Activated naive CD4-positive, alpha-beta T cell treated with anti-CD3 and anti-CD28 coated beads for 36 hours (primary cell): Measurements from ENCODE around the gene ZFAND3. TPM values are rescaled to one million over a fixed set of nuclear protein-coding genes. Genes with fewer than 3 reads are reported as not detected.

Experiments
- CTCF ChIA-PET: fragments of 350-600 bp; sonication (Branson Sonifier 250); formaldehyde crosslinking; loops from one replicate; lab custom pipeline; 2021; ENCODE audit warnings: antibody characterized with exemption; lab: Charles Lee
- DNase-seq: peaks from one replicate; pipeline ENCODE4 v3.0.0-alpha.2; 2020
- H3K27ac Mint-ChIP-seq: one replicate; pipeline ENCODE4 v1.8.0; 2021; ENCODE audit warnings: mild to moderate bottlenecking, mixed read lengths
- H3K27me3 Mint-ChIP-seq: one replicate; pipeline ENCODE4 v1.8.0; 2021; ENCODE audit warnings: low read depth, mixed read lengths
- H3K36me3 Mint-ChIP-seq: one replicate; pipeline ENCODE4 v1.8.0; 2021; ENCODE audit warnings: low read depth, mixed read lengths
- H3K4me1 Mint-ChIP-seq: one replicate; pipeline ENCODE4 v1.8.0; 2021; ENCODE audit warnings: low read depth, mixed read lengths
- H3K4me3 Mint-ChIP-seq: one replicate; pipeline ENCODE4 v1.8.0; 2021; ENCODE audit warnings: mild to moderate bottlenecking, moderate library complexity, mixed read lengths
- H3K9me3 Mint-ChIP-seq: one replicate; pipeline ENCODE4 v1.8.0; 2021; ENCODE audit warnings: mixed read lengths
- intact Hi-C: fragments of 100-400 bp; cut with micrococcal nuclease; formaldehyde crosslinking; loops from one replicate; pipeline ENCODE4 v1.15.1; 2023
- total RNA-seq, 2 experiments: library from RNA; stranded (reverse); gene quantifications; one replicate each; pipeline ENCODE4 v1.2.3, GENCODE V29; 2021

ZFAND3 gene
- total RNA-seq, 2 experiments from 2014 or later, result 33.6 to 35.3 TPM

DNA sequence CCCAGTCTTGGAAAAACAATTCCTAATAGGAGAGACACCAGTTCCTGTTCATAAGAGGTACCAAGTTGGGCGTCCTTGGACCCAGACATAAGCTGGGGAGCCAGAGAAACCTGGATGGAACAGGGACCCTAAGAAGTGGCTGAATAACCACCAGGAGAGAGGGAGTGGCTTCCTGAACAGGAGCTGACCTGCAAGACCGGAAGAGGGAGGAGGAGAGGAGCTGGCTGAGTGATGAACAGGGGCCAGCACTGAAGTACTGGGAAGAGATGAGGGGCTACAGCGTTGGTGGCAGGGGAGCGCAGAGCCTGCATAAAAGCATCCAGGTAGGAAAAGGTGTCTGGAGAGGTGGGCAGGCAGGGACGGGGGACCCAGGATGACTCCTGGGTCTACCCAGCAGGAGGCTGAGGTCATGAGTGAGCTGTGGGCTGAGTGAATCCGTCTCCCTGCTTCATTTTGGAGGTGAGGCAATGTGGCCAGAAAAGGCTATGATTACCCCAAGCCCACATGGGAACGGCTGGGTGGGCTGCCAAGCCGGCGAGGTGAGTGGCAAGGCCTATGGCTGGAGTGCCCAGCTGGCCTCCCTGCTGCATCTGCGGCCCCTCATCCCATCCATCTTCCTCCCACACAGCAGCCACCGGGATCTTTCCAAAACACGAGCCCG, 34.4 kb upstream of the ZFAND3 start:
- no peak for DNase-seq
- Mint-ChIP-seq H3K4me3 (no peak overlapping the region), H3K27ac (no peak overlapping the region), H3K36me3 (no peaks in the 10 kb centered on the region), H3K4me1 (peaks cover 15% of the 10 kb centered on the region), H3K27me3 (peaks cover 32% of the 10 kb centered on the region), H3K9me3 (no peaks in the 10 kb centered on the region)
- intact Hi-C loops, result no loop called here
- CTCF ChIA-PET, result no interaction called here

GRCh38 chr6:37785663-37786270, 33.8 kb upstream of the ZFAND3 start:
- Mint-ChIP-seq H3K27ac (no peak overlapping the region), H3K4me3 (no peak overlapping the region)
- CTCF ChIA-PET, result no interaction called here

DNA sequence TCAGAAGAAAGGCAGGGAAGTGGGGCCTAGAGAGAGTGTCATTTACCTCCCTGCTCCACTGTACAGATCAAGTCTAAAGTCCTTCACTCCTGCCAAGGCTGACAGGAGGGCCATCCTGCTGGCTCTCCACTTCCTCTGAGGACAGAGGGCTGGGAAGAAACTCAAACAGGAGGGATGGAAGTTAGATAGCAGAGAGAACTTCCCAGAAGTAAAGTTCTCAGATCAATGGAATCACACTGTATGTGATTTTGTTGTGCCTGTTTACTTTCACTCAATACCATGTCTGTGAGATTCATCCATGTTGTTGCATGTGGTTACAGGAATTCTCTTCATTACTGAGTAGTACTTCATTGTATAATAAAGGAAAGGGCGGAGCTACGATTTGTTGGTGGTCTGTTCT, 32.3 kb upstream of the ZFAND3 start:
- Mint-ChIP-seq H3K27ac (no peak overlapping the region), H3K4me1 (peaks cover 26% of the 10 kb centered on the region), H3K4me3 (no peak overlapping the region), H3K36me3 (no peaks in the 10 kb centered on the region), H3K9me3 (no peaks in the 10 kb centered on the region), H3K27me3 (peaks cover 28% of the 10 kb centered on the region)
- CTCF ChIA-PET, result no interaction called here
- no peak for DNase-seq
- intact Hi-C loops, result no loop called here

More at GRCh38 chr6:37785663-37786270, 33.8 kb upstream of the ZFAND3 start:
- H3K4me1 Mint-ChIP-seq, result peaks cover 16% of the 10 kb centered on the region
- no peaks in the 10 kb centered on the region for H3K9me3 Mint-ChIP-seq
- no peak for DNase-seq
- intact Hi-C loops, result no loop called here
- H3K36me3 Mint-ChIP-seq, result no peaks in the 10 kb centered on the region
- H3K27me3 Mint-ChIP-seq, result peaks cover 32% of the 10 kb centered on the region

DNA sequence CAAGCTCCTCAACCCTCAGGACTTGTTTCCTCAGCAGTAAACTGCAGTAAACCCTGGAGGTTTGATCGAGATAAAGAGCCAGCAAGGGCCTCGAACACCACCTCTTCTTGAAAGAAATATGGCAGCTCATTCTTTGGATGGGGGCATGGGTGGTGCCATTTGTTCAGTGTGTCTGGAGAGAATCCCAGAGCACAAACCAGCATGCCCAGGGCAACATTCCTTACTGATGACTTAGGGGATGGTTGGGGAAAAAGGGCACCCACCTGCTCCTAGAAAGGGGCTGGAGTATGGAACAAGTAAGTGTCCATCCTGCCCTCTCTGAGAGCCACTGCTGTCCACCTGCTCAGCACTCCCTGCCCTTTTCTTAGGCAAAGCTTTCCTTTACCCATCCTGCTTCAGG, 31.3 kb upstream of the ZFAND3 start:
- no peak overlapping the region for H3K27ac Mint-ChIP-seq
- CTCF ChIA-PET, result no interaction called here
- no peaks in the 10 kb centered on the region for H3K9me3 Mint-ChIP-seq
- intact Hi-C loops, result no loop called here
- H3K36me3 Mint-ChIP-seq, result no peaks in the 10 kb centered on the region
- no peak for DNase-seq
- peaks cover 20% of the 10 kb centered on the region for H3K4me1 Mint-ChIP-seq
- no peak overlapping the region for H3K4me3 Mint-ChIP-seq
- peaks cover 23% of the 10 kb centered on the region for H3K27me3 Mint-ChIP-seq

GRCh38 chr6:37791156-37791919, 28.2 kb upstream of the ZFAND3 start:
- no peak overlapping the region for H3K27ac Mint-ChIP-seq
- intact Hi-C loops, result loop anchor here (1.0 to 5.0 kb wide), 8 partner anchors 28 to 881 kb away; partner anchors contain the start of gene ZFAND3
- H3K4me1 Mint-ChIP-seq, result peaks cover 11% of the 10 kb centered on the region
- H3K27me3 Mint-ChIP-seq, result no peaks in the 10 kb centered on the region
- peak; percentile 95 for DNase-seq
- no peak overlapping the region for H3K4me3 Mint-ChIP-seq
- no peaks in the 10 kb centered on the region for H3K36me3 Mint-ChIP-seq
- H3K9me3 Mint-ChIP-seq, result no peaks in the 10 kb centered on the region
- CTCF ChIA-PET, result interaction anchor here (0.5 to 2.7 kb wide), 20 partner anchors 9 to 364 kb away, joined by 3 to 16 read pairs (median 3); no protein-coding TSS in a partner anchor

- CTCF ChIA-PET, result interaction anchor here (1.0 to 2.7 kb wide), 3 partner anchors 10 to 701 kb away, joined by 3 to 16 read pairs (median 3); no protein-coding TSS in a partner anchor
- no peak overlapping the region for H3K4me3 Mint-ChIP-seq
- peaks cover 11% of the 10 kb centered on the region for H3K4me1 Mint-ChIP-seq
- H3K27me3 Mint-ChIP-seq, result no peaks in the 10 kb centered on the region
- intact Hi-C loops, result loop anchor here (1.0 to 5.0 kb wide), 2 partner anchors 105 to 780 kb away; no protein-coding TSS in a partner anchor
- no peaks in the 10 kb centered on the region for H3K9me3 Mint-ChIP-seq
- no peak for DNase-seq
- no peaks in the 10 kb centered on the region for H3K36me3 Mint-ChIP-seq
- no peak overlapping the region for H3K27ac Mint-ChIP-seq
Observed at GRCh38 chr6:37792457-37793033, 27.0 kb upstream of the ZFAND3 start.

- Mint-ChIP-seq H3K27me3 (no peaks in the 10 kb centered on the region), H3K4me3 (no peak overlapping the region), H3K36me3 (no peaks in the 10 kb centered on the region), H3K27ac (no peak overlapping the region), H3K9me3 (no peaks in the 10 kb centered on the region), H3K4me1 (peaks cover 11% of the 10 kb centered on the region)
- intact Hi-C loops, result loop anchor here (5.0 kb wide), 1 partner anchor 779 kb away; no protein-coding TSS in a partner anchor
- DNase-seq, result no peak
- CTCF ChIA-PET, result interaction anchor here (1.0 to 2.7 kb wide), 2 partner anchors 11 to 701 kb away, joined by 3 to 16 read pairs; no protein-coding TSS in a partner anchor
Observed at GRCh38 chr6:37793067-37793466, 26.5 kb upstream of the ZFAND3 start.

GRCh38 chr6:37794825-37795224, 24.7 kb upstream of the ZFAND3 start:
- Mint-ChIP-seq H3K4me1 (peaks cover 11% of the 10 kb centered on the region), H3K4me3 (no peak overlapping the region), H3K27ac (no peak overlapping the region), H3K9me3 (no peaks in the 10 kb centered on the region), H3K27me3 (no peaks in the 10 kb centered on the region), H3K36me3 (no peaks in the 10 kb centered on the region)
- CTCF ChIA-PET, result no interaction called here
- DNase-seq, result no peak
- intact Hi-C loops, result loop anchor here (5.0 kb wide), 1 partner anchor 777 kb away; no protein-coding TSS in a partner anchor

GRCh38 chr6:37798436-37799262, 20.9 kb upstream of the ZFAND3 start:
- Mint-ChIP-seq H3K36me3 (no peaks in the 10 kb centered on the region), H3K27me3 (no peaks in the 10 kb centered on the region), H3K9me3 (no peaks in the 10 kb centered on the region), H3K4me1 (no peaks in the 10 kb centered on the region), H3K4me3 (no peak overlapping the region), H3K27ac (no peak overlapping the region)
- DNase-seq, result no peak
- CTCF ChIA-PET, result no interaction called here
- intact Hi-C loops, result no loop called here

DNA sequence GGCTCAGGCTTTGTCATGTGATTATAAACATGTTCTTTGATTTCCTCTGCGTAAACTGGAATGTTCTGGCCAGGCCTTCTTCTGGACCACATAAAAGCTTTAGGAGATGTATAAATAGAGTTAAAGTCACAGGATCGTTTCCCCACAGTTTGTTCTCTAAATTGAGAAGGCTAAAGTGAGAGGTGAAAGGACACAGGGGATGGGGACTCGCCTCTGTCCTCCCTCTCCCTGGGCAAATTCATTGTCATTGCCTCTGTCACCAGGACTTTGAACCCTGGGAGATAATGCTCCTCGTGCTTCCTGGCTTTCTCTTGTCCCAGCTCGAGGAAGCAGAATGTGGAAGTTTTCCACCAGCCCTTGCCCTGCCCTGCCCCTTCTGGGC, 20.3 kb upstream of the ZFAND3 start:
- CTCF ChIA-PET, result no interaction called here
- Mint-ChIP-seq H3K9me3 (no peaks in the 10 kb centered on the region), H3K27me3 (no peaks in the 10 kb centered on the region), H3K36me3 (no peaks in the 10 kb centered on the region), H3K27ac (no peak overlapping the region), H3K4me3 (no peak overlapping the region), H3K4me1 (no peaks in the 10 kb centered on the region)
- intact Hi-C loops, result no loop called here
- no peak for DNase-seq

GRCh38 chr6:37800703-37801604, 18.6 kb upstream of the ZFAND3 start:
- H3K27me3 Mint-ChIP-seq, result no peaks in the 10 kb centered on the region
- H3K4me1 Mint-ChIP-seq, result no peaks in the 10 kb centered on the region
- H3K36me3 Mint-ChIP-seq, result no peaks in the 10 kb centered on the region
- CTCF ChIA-PET, result no interaction called here
- no peaks in the 10 kb centered on the region for H3K9me3 Mint-ChIP-seq
- intact Hi-C loops, result no loop called here
- H3K4me3 Mint-ChIP-seq, result no peak overlapping the region
- H3K27ac Mint-ChIP-seq, result no peak overlapping the region
- no peak for DNase-seq
